GM21447 (cell line): Measurements from ENCODE around the gene FRMD4A.

Experiments used
- ATAC-seq: cut with Tn5 transposase; IDR thresholded peaks from one replicate; pipeline ENCODE4 v1.9.1; 2021; ENCODE audit not compliant: unreplicated experiment

The FRMD4A gene

DNA sequence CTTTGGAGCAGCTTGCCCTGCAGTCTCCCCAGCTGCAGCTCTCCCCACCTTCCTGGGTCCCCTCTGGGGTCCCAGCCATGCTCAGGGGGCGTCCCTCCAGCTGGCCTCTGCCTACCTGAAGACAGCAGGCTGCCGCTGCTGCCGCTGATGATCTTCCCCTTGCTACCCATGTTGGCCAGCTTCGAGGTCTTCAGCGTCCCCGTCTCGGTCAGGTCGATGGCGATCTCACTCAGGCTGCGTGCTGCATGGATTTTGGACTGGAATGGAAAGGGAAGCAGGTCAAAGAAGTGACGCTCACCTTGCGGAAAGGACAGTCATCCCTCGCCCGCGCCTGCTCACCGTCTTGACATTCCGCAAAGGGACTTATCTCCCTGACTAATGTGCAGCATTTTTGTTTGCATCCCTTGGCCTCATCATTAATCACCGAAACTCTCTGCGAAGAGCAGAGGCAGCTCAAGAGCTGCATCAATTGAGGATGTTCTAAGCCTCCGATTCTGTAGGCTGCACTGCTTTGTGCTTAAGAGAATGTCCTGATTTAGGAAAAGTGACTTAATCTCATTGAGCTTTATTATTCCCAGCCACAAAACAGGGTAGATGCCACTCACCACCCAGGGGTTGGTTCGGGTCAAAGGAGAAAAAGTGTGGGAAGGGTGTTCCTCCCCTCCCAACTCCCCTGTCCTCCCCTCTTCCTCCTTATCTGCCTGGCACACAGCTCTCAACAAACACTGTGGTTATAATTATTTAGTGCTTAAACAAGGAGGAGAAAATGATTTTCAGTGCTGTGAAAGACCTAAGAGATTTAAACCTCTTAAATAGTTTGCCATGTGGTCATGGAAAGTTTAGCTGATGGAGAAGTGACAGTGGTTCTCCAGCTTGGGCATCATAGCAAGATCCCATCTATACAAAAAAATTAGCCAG lies 636.7 kb downstream of the FRMD4A start:
- ATAC-seq = no peak

GRCh38 chr10:13690281-13690825 lies 640.4 kb downstream of the FRMD4A start:
- peak; percentile 85 for ATAC-seq

DNA sequence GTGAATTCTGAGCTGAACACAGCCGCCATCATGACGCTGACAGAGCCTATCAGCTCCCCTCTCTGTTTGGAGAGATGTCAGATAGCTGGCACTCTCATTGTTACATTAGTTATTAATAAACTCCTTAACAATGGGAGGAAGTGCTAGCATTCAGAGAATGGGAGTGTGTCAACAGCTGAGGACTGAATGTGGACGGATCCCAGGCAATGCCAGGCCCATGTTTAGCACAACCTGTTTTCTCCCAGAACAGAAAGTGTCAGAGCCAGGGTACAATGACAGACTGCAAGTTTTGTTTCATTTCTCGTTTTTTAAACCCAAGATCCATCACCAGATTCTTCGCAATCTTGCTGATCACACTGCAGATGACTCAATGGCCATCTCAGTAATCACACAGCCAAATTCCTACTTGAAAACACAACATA lies 644.4 kb downstream of the FRMD4A start:
- no peak for ATAC-seq

DNA sequence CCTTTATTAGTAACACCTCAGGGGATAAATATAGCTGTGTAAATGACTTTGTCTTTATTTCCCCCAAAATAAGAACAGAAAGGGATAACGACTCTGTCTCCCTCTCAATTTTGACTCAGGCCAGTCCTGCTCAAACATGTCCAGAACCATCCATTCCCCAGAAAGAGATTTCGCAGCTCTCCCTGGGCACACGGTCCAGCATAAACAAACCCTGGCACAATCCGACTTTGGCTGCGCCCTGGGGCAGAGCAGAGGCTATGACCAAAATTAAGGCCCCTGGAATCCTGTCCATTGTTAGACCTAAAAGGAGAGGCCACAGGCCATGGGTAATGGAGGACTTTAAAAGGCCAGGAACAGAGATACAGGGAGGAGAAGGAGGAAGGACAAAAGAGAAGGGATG lies 644.8 kb downstream of the FRMD4A start:
- ATAC-seq = no peak

- ATAC-seq = no peak
These were observed 645.8 kb downstream of the FRMD4A start for GRCh38 chr10:13684806-13685482.

- no peak for ATAC-seq
These were observed 646.4 kb downstream of the FRMD4A start for GRCh38 chr10:13684252-13684791.

DNA sequence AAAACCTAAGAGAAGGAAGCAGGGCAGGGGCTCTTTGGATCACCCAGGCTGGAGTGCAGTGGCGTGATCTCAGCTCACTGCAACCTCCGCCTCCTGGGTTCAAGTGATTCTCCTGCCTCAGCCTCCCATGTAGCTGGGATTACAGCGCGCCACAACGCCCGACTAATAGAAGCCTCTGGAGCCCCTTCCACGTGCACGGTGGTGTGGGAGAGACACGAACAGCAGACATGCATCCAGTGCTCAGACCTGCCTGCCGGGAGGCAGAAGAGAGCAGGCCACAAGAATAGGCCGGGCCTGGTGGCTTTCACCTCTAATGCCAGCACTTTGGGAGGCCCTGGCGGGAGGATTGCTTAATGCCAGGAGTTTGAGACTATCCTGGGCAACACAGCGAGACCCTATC lies 647.7 kb downstream of the FRMD4A start:
- ATAC-seq = no peak

GRCh38 chr10:13681960-13682359 lies 648.8 kb downstream of the FRMD4A start:
- ATAC-seq = no peak

- no peak for ATAC-seq
These were observed 649.2 kb downstream of the FRMD4A start for GRCh38 chr10:13681528-13681927.

DNA sequence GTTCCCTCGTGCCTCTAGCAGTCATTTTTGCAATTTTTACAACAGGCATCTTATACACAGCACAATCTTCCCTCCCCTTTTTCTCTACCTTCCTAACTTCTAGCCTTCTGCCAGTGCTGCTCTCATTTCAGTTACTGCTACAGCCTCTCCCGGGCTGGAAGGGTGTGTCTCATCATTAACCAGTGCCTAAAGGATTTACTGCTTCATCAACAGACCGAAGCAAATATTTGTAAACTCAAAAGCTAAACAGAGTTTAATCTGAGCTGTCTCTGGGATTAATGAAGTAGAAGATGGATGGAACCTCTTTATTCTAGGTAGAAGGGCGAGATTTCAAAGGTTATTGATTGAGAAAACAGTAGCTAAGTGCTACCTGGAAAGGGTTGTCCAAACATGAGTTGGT lies 649.6 kb downstream of the FRMD4A start:
- no peak for ATAC-seq

GRCh38 chr10:13678101-13678843 lies 652.5 kb downstream of the FRMD4A start:
- no peak for ATAC-seq

GRCh38 chr10:13674645-13675588 lies 655.8 kb downstream of the FRMD4A start:
- ATAC-seq = no peak

DNA sequence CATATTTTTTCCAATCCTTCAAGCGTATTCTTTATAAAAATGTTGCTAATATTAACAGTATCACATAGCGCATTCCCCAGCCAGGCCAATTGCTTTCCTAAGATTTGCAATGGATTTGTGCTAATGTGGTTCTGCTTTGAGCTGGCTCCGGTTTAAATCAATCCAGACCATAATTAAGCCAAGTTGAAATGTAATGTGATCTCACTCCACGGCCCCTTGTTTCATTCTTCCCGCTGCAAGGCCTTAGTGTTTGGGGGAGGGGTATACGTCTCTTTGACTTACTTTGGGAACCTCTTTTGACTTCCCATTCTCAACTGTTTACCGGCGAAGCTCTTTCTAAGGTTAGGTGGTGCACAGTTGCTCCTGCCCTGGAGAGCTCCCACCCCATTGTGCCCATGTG lies 657.6 kb downstream of the FRMD4A start:
- no peak for ATAC-seq

- ATAC-seq = no peak
These were observed 658.2 kb downstream of the FRMD4A start for GRCh38 chr10:13672548-13672947.

- no peak for ATAC-seq
These were observed 658.8 kb downstream of the FRMD4A start for GRCh38 chr10:13671904-13672303.

GRCh38 chr10:13670311-13670710 lies 660.4 kb downstream of the FRMD4A start:
- no peak for ATAC-seq

DNA sequence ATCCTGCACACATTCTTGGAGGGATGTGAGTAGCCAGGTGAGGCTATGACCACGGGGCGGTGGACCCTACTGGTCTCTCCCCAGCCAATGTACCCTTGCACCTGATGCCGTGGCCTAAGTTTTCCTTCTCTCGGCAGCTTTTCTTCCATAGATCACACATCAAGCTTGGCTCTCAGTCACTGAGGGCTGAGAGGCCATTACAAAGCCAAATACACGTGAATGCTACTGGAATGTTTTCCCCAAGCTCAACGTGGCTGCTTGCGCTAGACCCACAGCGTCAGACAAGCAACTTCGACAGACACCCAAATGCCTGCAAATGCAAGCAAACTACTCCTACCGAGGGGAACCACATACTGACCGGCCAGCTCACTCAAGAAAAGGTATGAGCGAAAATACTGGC lies 660.8 kb downstream of the FRMD4A start:
- no peak for ATAC-seq

DNA sequence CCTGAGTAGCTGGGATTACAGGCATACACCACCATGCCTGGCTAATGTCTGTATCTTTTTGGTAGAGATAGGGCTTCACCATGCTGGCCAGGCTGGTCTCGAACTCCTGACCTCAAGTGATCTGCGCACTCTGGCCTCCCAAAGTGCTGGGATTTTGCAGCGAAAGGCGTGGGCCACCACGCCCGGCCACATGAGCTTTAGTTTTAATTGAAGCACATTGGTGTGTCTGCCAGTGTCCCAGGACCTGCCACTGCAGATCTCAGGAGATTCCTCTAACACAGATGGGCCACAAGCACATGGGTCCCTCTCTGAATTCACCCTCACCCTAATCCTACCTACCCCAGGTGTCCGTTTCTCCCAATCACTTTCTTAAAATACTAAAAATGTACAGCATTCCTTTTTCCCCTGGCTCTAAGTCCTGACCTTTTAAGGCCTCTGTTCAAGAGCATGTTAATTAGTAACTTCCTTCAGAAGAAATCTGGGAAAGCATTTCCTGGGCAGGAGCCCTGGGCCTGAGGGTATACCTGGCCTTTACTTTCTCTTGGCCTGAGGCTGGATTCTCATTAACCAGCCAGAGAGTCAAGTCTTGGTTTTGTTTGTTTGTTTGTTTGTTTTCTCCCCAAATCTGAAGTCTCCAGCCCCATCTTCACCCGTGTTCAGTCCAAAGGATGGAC lies 661.4 kb downstream of the FRMD4A start:
- ATAC-seq = no peak

DNA sequence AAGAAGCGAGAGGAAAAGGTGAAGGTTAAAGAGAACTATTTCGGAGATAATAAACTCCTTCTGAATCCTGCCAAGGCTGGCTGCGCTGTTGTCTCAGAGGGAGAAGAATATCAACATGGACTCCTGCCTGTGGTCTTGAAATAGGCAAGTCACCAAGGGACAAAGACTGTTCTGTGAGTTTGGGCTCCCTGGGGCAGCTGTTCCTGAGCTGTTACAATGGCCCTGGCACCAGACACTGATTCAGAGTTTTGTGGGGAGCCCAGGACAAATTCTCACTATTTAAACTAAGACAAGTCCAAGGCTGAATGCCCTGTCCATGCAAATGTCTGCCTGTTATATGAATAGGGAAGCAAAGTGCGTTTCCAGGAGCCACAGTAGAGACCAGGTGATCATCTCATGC lies 662.6 kb downstream of the FRMD4A start:
- no peak for ATAC-seq
